ENCODE results near the gene PPP1R7. TPM values are rescaled to one million over a fixed set of nuclear protein-coding genes. Genes with fewer than 3 reads are reported as not detected.

The PPP1R7 gene
- polyA plus RNA-seq, 1 of the 3 experiments (the other 2 are of a cell fraction): 56.9 TPM

GRCh38 chr2:241160318-241160717 lies 10.1 kb downstream of the PPP1R7 start:
- Histone ChIP-seq H3K9ac (no peak overlapping the region), H2AFZ (ENCODE audit: low read depth) (no peak overlapping the region), H3K9me3 (no peaks in the 10 kb centered on the region), H3F3A (replicated peaks; ENCODE audit: insufficient read depth) (no peaks in the 10 kb centered on the region), H3K4me3 (ENCODE audit: low read depth in 2 of 2, low read length in 1 of 2) (no peak overlapping the region), H3K4me2 (no peak overlapping the region), H3K27me3 (ENCODE audit: insufficient read depth) (no peaks in the 10 kb centered on the region), H3K36me3 (replicated peaks in 1 of 2; ENCODE audit: control insufficient read depth in 1 of 2, insufficient read depth in 2 of 2, low read length in 1 of 2) (peaks cover 3 to 29% of the 10 kb centered on the region in 2 experiments), H3K79me2 (ENCODE audit: insufficient read depth) (no peaks in the 10 kb centered on the region), H4K20me1 (ENCODE audit: insufficient read depth) (no peaks in the 10 kb centered on the region), H3K27ac (ENCODE audit: low read depth in 2 of 2, low read length in 1 of 2) (no peak overlapping the region), H3K9me2 (no peaks in the 10 kb centered on the region), H3K4me1 (ENCODE audit: control insufficient read depth in 1 of 2, insufficient read depth in 2 of 2, low read depth in 1 of 2, low read length in 1 of 2) (no peaks in the 10 kb centered on the region)
- DNase-seq: no peak
- POLR2A ChIA-PET: no interaction called here
- CTCF ChIA-PET: no interaction called here
- TF ChIP-seq MAX (IDR thresholded peaks at IDR 0.05; ENCODE audit: low read depth): no peak
- TF ChIP-seq TAF1 (IDR thresholded peaks at IDR 0.05; ENCODE audit: borderline replicate concordance, low read depth, low read length): no peak
- TF ChIP-seq USF2 (IDR thresholded peaks at IDR 0.05; ENCODE audit: borderline replicate concordance, low read depth, low read length): no peak
- no peak for TF ChIP-seq SMC3 (IDR thresholded peaks at IDR 0.05; ENCODE audit: low read depth, low read length)
- no peak for TF ChIP-seq SIN3A (IDR thresholded peaks at IDR 0.05; ENCODE audit: borderline replicate concordance, low read depth, low read length)
- TF ChIP-seq TCF12 (IDR thresholded peaks at IDR 0.05): no peak
- no peak for TF ChIP-seq JUND (IDR thresholded peaks at IDR 0.05)
- TF ChIP-seq RFX5 (IDR thresholded peaks at IDR 0.05; ENCODE audit: low read length): no peak
- TF ChIP-seq NFIC (IDR thresholded peaks at IDR 0.05; ENCODE audit: borderline replicate concordance): no peak
- no peak for TF ChIP-seq TEAD4 (IDR thresholded peaks at IDR 0.05; ENCODE audit: borderline replicate concordance, insufficient read depth)
- TF ChIP-seq RXRA (IDR thresholded peaks at IDR 0.05; ENCODE audit: borderline replicate concordance, low read depth): no peak
- no peak for TF ChIP-seq YY1 (IDR thresholded peaks at IDR 0.05; ENCODE audit: low read depth)
- TF ChIP-seq FOXJ3 (CRISPR knock-in tag; IDR thresholded peaks at IDR 0.05): no peak
- TF ChIP-seq EP300 (IDR thresholded peaks at IDR 0.05; ENCODE audit: borderline replicate concordance in 1 of 2, low read depth in 1 of 2, low read length in 1 of 2): no peak
- TF ChIP-seq FOSL2 (IDR thresholded peaks at IDR 0.05; ENCODE audit: borderline replicate concordance, low read depth): no peak
- no peak for TF ChIP-seq REST (IDR thresholded peaks at IDR 0.05; ENCODE audit: low read depth, low read length)
- no peak for TF ChIP-seq MEF2A (IDR thresholded peaks at IDR 0.05; ENCODE audit: borderline replicate concordance, low read depth)
- no peak for TF ChIP-seq CHD2 (IDR thresholded peaks at IDR 0.05; ENCODE audit: low read length, partially characterized antibody)
- WGBS (ENCODE audit: low lambda C conversion rate): 91% methylated on average over 7 of the region's 7 CpGs
